PC-9 (cell line): Measurements from ENCODE around the gene SSR1. TPM values are rescaled to one million over a fixed set of nuclear protein-coding genes. Genes with fewer than 3 reads are reported as not detected.

ENCODE experiments used
- BruUV-seq: library from RNA; stranded (reverse); fragments of 400-500 nt; replicated peaks from 2 replicates; lab custom pipeline; 2021; lab: Mats Ljungman, UMichigan
- CTCF ChIA-PET: fragments of 300-600 bp; sonication (Branson Sonifier 250); formaldehyde crosslinking; loops from one replicate; lab custom pipeline; 2022; ENCODE audit warnings: antibody characterized with exemption; lab: Charles Lee
- POLR2A ChIA-PET: fragments of 300-600 bp; sonication (Branson Sonifier 250); formaldehyde crosslinking; loops from one replicate; lab custom pipeline; 2022; ENCODE audit warnings: antibody characterized with exemption; ENCODE audit not compliant: unreplicated experiment; lab: Charles Lee
- DNase-seq, 2 experiments: peaks; one replicate each; pipeline versions ENCODE4 v3.0.0 to v3.0.0-alpha.2; 2015 to 2022; ENCODE audit warnings: mixed read lengths in 1 of 2
- H2AFZ ChIP-seq: fragments of 200-600 bp; sonication (generic); 2 replicates; pipeline ENCODE4 v1.8.1; 2017; ENCODE audit warnings: antibody characterized with exemption
- H3F3A ChIP-seq: fragments of 200-600 bp; sonication (generic); 2 replicates; pipeline ENCODE4 v1.8.1; 2017; ENCODE audit warnings: antibody characterized with exemption, mild to moderate bottlenecking, low read depth; ENCODE audit not compliant: insufficient read depth
- H3K27ac ChIP-seq: fragments of 200-600 bp; sonication (generic); 2 replicates; pipeline ENCODE4 v1.6.1; 2016; ENCODE audit warnings: mixed run types
- H3K27me3 ChIP-seq: fragments of 200-600 bp; sonication (generic); 2 replicates; pipeline ENCODE4 v1.6.1; 2016; ENCODE audit warnings: low read depth, mixed run types; ENCODE audit not compliant: insufficient read depth
- H3K36me3 ChIP-seq: fragments of 200-600 bp; sonication (generic); 2 replicates; pipeline ENCODE4 v1.6.1; 2016; ENCODE audit warnings: low read depth, mixed run types
- H3K4me1 ChIP-seq: fragments of 200-600 bp; sonication (generic); replicated peaks from 2 replicates; pipeline ENCODE4 v1.6.1; 2016; ENCODE audit warnings: mixed run types; ENCODE audit not compliant: insufficient read depth
- H3K4me2 ChIP-seq: fragments of 200-600 bp; sonication (generic); 2 replicates; pipeline ENCODE4 v1.6.1; 2017; ENCODE audit warnings: mixed run types
- H3K4me3 ChIP-seq: fragments of 200-600 bp; sonication (generic); 2 replicates; pipeline ENCODE4 v1.6.1; 2016; ENCODE audit warnings: mixed run types
- H3K79me2 ChIP-seq: fragments of 200-600 bp; sonication (generic); 2 replicates; pipeline ENCODE4 v1.6.1; 2017; ENCODE audit warnings: low read depth, mixed run types
- H3K9me2 ChIP-seq: fragments of 200-600 bp; sonication (generic); 2 replicates; pipeline ENCODE4 v1.8.1; 2017; ENCODE audit warnings: mild to moderate bottlenecking; ENCODE audit not compliant: insufficient read depth
- H3K9me3 ChIP-seq: fragments of 200-600 bp; sonication (generic); 2 replicates; pipeline ENCODE4 v1.8.1; 2016; ENCODE audit warnings: low read depth; ENCODE audit not compliant: insufficient read depth
- H4K20me1 ChIP-seq: fragments of 200-600 bp; sonication (generic); 2 replicates; pipeline ENCODE4 v1.8.1; 2017; ENCODE audit not compliant: insufficient read depth
- CTCF ChIP-seq: fragments of 200-600 bp; sonication (generic); conservative IDR thresholded peaks from 2 replicates; pipeline ENCODE4 v1.6.1; 2017; ENCODE audit warnings: mixed run types, antibody characterized with exemption, mild to moderate bottlenecking, moderate library complexity
- EZH2 ChIP-seq: fragments of 200-600 bp; sonication (generic); IDR thresholded peaks from 2 replicates; pipeline ENCODE4 v1.8.0; 2017; ENCODE audit warnings: antibody characterized with exemption, low read depth
- intact Hi-C: fragments of 100-400 bp; cut with micrococcal nuclease; formaldehyde crosslinking; loops from one replicate; pipeline ENCODE4 v1.10.0; 2022; ENCODE audit not compliant: unreplicated experiment
- total RNA-seq: library from RNA; stranded (reverse); gene quantifications from 2 replicates; pipeline ENCODE4 v1.2.3, GENCODE V29; 2021

SSR1 gene
- total RNA-seq, 1 experiment from 2014 or later: 118 TPM

- TF ChIP-seq EZH2: no peak
- no peaks in the 10 kb centered on the region for H3K27me3 ChIP-seq
- H3K9me3 ChIP-seq: no peaks in the 10 kb centered on the region
- H3K4me1 ChIP-seq: no peaks in the 10 kb centered on the region
- no peak overlapping the region for H3K4me3 ChIP-seq
- no peak overlapping the region for H3K27ac ChIP-seq
- DNase-seq: no peak
- peaks cover 14% of the 10 kb centered on the region; the same call in 1 of the 2 replicates for H3K36me3 ChIP-seq
- ChIA-PET POLR2A (interaction anchor here (0.7 kb wide), 1 partner anchor 211 kb away, joined by 8 read pairs; no protein-coding TSS in a partner anchor), CTCF (no interaction called here)
- no TSS peak for BruUV-seq
- peaks cover 21% of the 10 kb centered on the region; the same call in 1 of the 2 replicates for H4K20me1 ChIP-seq
- H3K79me2 ChIP-seq: no peaks in the 10 kb centered on the region
- intact Hi-C loops: loop anchor here (5.0 kb wide), 1 partner anchor 299 kb away; no protein-coding TSS in a partner anchor
- no peaks in the 10 kb centered on the region; the same call in 1 of the 2 replicates for H3F3A ChIP-seq
- no peak overlapping the region for H2AFZ ChIP-seq
- H3K9me2 ChIP-seq: no peaks in the 10 kb centered on the region
- H3K4me2 ChIP-seq: no peak overlapping the region
Measured at GRCh38 chr6:7298113-7298512, 14.9 kb downstream of the SSR1 start.

- Histone ChIP-seq H4K20me1 (peaks cover 15% of the 10 kb centered on the region; the same call in 1 of the 2 replicates), H3K27me3 (no peaks in the 10 kb centered on the region), H3K36me3 (peaks cover 19% of the 10 kb centered on the region; the same call in 1 of the 2 replicates), H3K4me3 (no peak overlapping the region), H3K9me3 (no peaks in the 10 kb centered on the region), H3F3A (no peaks in the 10 kb centered on the region), H2AFZ (no peak overlapping the region), H3K9me2 (no peaks in the 10 kb centered on the region), H3K79me2 (no peaks in the 10 kb centered on the region), H3K4me2 (no peak overlapping the region), H3K27ac (no peak overlapping the region), H3K4me1 (no peaks in the 10 kb centered on the region)
- no peak for DNase-seq
- CTCF ChIA-PET: no interaction called here
- TF ChIP-seq EZH2 (no peak), CTCF (no peak)
- POLR2A ChIA-PET: interaction anchor here (0.7 kb wide), 1 partner anchor 52 kb away, joined by 3 read pairs; no protein-coding TSS in a partner anchor
- intact Hi-C loops: loop anchor here (5.0 kb wide), 1 partner anchor 301 kb away; no protein-coding TSS in a partner anchor
- BruUV-seq: no TSS peak
Measured at GRCh38 chr6:7296602-7297001, 16.4 kb downstream of the SSR1 start.

- H3K27me3 ChIP-seq: no peaks in the 10 kb centered on the region
- no peaks in the 10 kb centered on the region for H3K9me2 ChIP-seq
- no peaks in the 10 kb centered on the region for H3F3A ChIP-seq
- ChIA-PET POLR2A (interaction anchor here (0.7 kb wide), 1 partner anchor 53 kb away, joined by 3 read pairs; no protein-coding TSS in a partner anchor), CTCF (no interaction called here)
- no peak overlapping the region for H2AFZ ChIP-seq
- no peak overlapping the region for H3K4me3 ChIP-seq
- intact Hi-C loops: loop anchor here (5.0 kb wide), 1 partner anchor 301 kb away; no protein-coding TSS in a partner anchor
- H4K20me1 ChIP-seq: 0 out of 2 replicates have a peak, but pooled peaks cover 9% of the 10 kb centered on the region
- H3K79me2 ChIP-seq: no peaks in the 10 kb centered on the region
- H3K36me3 ChIP-seq: peaks cover 19% of the 10 kb centered on the region; the same call in 1 of the 2 replicates
- H3K27ac ChIP-seq: no peak overlapping the region
- TF ChIP-seq EZH2: no peak
- no peak for TF ChIP-seq CTCF
- no peak overlapping the region for H3K4me2 ChIP-seq
- no peaks in the 10 kb centered on the region for H3K4me1 ChIP-seq
- H3K9me3 ChIP-seq: no peaks in the 10 kb centered on the region
- no peak for DNase-seq
- BruUV-seq: no TSS peak
Measured at GRCh38 chr6:7295916-7296315, 17.1 kb downstream of the SSR1 start.
